Measurements from ENCODE around the gene MARCKS.

MARCKS gene

DNA sequence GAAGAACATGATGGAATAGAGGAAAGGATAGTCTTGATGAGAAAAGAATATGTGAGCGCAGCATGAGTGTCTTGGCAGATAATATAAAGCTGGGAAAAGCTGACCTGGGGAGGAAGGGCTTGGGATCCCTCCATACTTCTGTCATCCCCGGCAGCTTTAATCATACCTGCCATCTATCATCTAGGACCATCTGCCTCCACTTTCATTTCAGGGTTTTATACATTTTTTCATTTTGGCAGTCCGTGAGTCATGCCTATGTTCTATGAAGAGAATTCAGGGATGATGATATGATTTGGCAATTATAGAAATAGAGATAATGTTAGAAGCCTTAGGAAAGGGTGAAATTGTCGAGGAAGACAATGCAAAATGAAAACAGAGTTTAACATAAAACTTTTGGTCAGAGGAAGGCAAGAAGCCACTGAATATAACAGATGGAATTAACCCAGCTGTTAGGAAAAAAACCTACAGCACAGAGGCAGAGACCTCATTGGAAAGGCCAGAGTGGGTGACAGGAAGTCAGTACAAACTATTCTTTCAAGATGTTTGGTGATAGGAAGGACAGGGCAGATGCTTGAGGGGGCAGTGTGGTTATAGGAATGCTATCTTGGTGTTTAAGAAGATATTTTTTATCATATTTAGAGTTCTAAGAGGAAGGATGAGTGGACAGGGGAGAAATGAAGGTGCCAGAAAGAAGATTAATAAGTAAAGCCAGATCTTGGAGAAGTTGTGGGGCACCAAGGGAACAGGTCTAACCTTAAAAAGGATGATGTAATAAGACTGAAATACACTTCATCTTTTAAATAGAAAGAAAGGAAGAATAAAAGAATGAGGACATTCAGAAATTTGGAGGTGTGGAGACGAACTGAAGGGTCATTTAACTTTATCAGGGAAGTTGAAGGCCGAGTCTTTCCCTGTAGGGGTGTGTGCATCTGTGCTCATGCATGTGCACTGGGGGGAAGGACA lies 37.8 kb downstream of the MARCKS start:
- Histone ChIP-seq H3K4me3 (ENCODE audit: severe bottlenecking) (no peak overlapping the region), H3K4me1 (ENCODE audit: insufficient read depth, poor library complexity, severe bottlenecking) (no peaks in the 10 kb centered on the region), H3K36me3 (ENCODE audit: low read depth) (no peaks in the 10 kb centered on the region), H3K27ac (ENCODE audit: poor library complexity, severe bottlenecking) (no peak overlapping the region), H3K9me3 (ENCODE audit: severe bottlenecking) (no peaks in the 10 kb centered on the region), H3K27me3 (ENCODE audit: insufficient read depth, poor library complexity, severe bottlenecking) (no peaks in the 10 kb centered on the region)
- TF ChIP-seq, protein P1, sequence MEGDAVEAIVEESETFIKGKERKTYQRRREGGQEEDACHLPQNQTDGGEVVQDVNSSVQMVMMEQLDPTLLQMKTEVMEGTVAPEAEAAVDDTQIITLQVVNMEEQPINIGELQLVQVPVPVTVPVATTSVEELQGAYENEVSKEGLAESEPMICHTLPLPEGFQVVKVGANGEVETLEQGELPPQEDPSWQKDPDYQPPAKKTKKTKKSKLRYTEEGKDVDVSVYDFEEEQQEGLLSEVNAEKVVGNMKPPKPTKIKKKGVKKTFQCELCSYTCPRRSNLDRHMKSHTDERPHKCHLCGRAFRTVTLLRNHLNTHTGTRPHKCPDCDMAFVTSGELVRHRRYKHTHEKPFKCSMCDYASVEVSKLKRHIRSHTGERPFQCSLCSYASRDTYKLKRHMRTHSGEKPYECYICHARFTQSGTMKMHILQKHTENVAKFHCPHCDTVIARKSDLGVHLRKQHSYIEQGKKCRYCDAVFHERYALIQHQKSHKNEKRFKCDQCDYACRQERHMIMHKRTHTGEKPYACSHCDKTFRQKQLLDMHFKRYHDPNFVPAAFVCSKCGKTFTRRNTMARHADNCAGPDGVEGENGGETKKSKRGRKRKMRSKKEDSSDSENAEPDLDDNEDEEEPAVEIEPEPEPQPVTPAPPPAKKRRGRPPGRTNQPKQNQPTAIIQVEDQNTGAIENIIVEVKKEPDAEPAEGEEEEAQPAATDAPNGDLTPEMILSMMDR (IDR thresholded peaks at IDR 0.05; ENCODE audit: poor library complexity, severe bottlenecking), result no peak
- ATAC-seq (ENCODE audit: low read depth) (no peak), DNase-seq (ENCODE audit: low spot score) (no peak)

DNA sequence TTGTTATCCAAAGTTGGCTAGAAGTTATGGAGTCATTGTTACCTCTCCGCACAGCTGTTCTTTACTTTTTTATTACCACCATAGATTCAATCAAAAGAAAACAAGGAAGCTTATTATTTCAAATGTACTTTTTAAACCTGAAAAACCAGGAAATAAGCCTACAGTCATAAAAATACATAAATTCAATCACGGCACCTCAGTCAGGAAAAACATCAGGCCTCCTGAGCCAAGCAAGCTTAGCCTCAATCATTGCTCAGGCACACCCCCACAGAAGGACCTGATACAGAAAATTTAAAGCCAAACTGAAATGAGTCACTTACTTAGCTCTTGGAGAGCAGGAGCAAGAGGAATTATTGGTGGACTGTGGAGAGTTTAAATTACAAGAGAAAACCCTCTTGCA lies 44.3 kb downstream of the MARCKS start:
- TF ChIP-seq, protein P1 (IDR thresholded peaks at IDR 0.05; ENCODE audit: poor library complexity, severe bottlenecking), result no peak
- no peak for ATAC-seq (ENCODE audit: low read depth)
- no peak for DNase-seq (ENCODE audit: low spot score)

DNA sequence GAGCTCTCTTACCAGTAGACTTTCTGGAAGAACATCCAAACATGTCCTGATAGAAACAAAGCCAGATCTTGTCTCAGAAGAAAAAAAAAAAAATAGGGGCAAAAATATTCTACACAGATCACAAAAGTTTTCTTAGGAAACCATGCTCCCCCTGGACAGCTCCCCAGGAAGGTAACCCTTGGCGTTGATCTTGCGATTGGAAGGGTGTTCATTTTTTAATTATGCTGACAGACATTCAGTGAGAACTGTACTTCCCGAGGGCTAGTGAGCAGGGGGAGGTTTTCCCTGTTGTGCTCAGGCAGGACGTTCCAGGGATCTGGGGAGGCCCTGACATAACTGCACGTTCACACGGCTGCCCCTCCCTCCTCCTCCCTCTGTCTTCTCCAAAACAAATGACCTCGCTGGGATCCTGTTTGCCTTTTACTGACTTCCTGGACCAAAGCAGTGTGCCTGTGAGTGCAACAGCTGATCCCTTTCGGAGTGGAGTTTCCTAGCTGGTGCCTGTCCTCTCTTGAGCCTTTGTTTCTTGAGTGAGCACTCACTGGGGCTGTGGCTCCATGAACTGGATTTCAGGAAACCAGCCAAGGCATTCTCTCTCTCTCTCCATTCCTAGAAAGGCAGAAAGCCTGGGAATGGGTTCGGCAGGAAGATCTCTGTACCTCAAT lies 46.7 kb downstream of the MARCKS start:
- Histone ChIP-seq H3K27me3 (ENCODE audit: insufficient read depth, poor library complexity, severe bottlenecking) (no peaks in the 10 kb centered on the region), H3K27ac (ENCODE audit: poor library complexity, severe bottlenecking) (no peak overlapping the region), H3K36me3 (ENCODE audit: low read depth) (no peaks in the 10 kb centered on the region), H3K4me1 (ENCODE audit: insufficient read depth, poor library complexity, severe bottlenecking) (no peaks in the 10 kb centered on the region), H3K9me3 (ENCODE audit: severe bottlenecking) (no peaks in the 10 kb centered on the region), H3K4me3 (ENCODE audit: severe bottlenecking) (no peak overlapping the region)
- no peak for DNase-seq (ENCODE audit: low spot score)
- TF ChIP-seq, protein P1 (IDR thresholded peaks at IDR 0.05; ENCODE audit: poor library complexity, severe bottlenecking), result no peak
- ATAC-seq (ENCODE audit: low read depth), result no peak

More for the DNA sequence above, 44.3 kb downstream of the MARCKS start:
- no peaks in the 10 kb centered on the region for H3K4me1 ChIP-seq (ENCODE audit: insufficient read depth, poor library complexity, severe bottlenecking)
- H3K27me3 ChIP-seq (ENCODE audit: insufficient read depth, poor library complexity, severe bottlenecking), result no peaks in the 10 kb centered on the region
- no peaks in the 10 kb centered on the region for H3K9me3 ChIP-seq (ENCODE audit: severe bottlenecking)
- no peak overlapping the region for H3K4me3 ChIP-seq (ENCODE audit: severe bottlenecking)
- H3K36me3 ChIP-seq (ENCODE audit: low read depth), result no peaks in the 10 kb centered on the region
- H3K27ac ChIP-seq (ENCODE audit: poor library complexity, severe bottlenecking), result no peak overlapping the region

DNA sequence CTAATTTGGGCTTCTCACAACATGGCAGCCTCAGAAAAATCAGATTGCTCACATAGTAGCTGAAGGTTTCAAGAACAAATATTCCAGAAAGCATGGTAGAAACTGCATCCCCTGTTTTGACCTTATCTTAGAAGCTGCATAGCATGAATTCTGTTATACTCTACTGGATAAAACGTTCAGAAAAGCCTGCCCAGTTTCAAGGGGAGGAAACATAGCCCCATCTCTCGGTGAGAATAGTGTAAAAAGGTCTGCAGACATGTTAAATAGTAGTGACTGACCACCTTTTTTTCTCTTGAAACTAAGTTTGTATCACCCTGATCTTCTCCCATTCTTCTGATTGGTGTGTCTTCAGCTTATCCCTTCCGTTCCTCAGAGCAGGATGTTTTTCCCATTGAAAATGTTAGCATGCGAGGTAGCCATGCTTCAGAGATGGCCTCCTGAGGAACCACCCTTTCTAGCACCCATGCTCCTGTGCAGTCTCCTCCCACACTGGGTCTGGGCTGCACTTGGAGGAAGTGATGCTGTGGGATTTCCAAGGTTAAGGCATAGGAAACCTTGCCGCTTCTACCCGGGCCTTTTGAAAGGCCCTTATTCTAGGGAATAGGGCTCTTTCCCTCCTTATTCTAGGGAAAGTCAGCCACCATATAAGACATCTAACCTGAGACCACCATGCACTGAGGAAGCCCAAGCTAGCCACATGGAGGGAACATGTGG lies 50.1 kb downstream of the MARCKS start:
- Histone ChIP-seq H3K27ac (ENCODE audit: poor library complexity, severe bottlenecking) (no peak overlapping the region), H3K27me3 (ENCODE audit: insufficient read depth, poor library complexity, severe bottlenecking) (no peaks in the 10 kb centered on the region), H3K36me3 (ENCODE audit: low read depth) (no peaks in the 10 kb centered on the region), H3K9me3 (ENCODE audit: severe bottlenecking) (no peaks in the 10 kb centered on the region), H3K4me3 (ENCODE audit: severe bottlenecking) (no peak overlapping the region), H3K4me1 (ENCODE audit: insufficient read depth, poor library complexity, severe bottlenecking) (no peaks in the 10 kb centered on the region)
- TF ChIP-seq, protein P1 (IDR thresholded peaks at IDR 0.05; ENCODE audit: poor library complexity, severe bottlenecking), result no peak
- no peak for DNase-seq (ENCODE audit: low spot score)
- no peak for ATAC-seq (ENCODE audit: low read depth)
